DOHH2 (cell line): Measurements from ENCODE around the gene SF3B6.

ENCODE experiments used
- H3F3A ChIP-seq: fragments of 200-600 bp; sonication (generic), shearing (Covaris generic); 2 replicates; pipeline ENCODE4 v1.6.0; 2016; ENCODE audit warnings: antibody characterized with exemption, mild to moderate bottlenecking; ENCODE audit not compliant: control insufficient read depth, insufficient read depth
- H3K27ac ChIP-seq: fragments of 200-600 bp; sonication (generic); 2 replicates; pipeline ENCODE4 v1.5.1; 2014; ENCODE audit warnings: low read depth, mild to moderate bottlenecking, low read length, moderate library complexity
- H3K27me3 ChIP-seq: fragments of 200-600 bp; sonication (generic); 2 replicates; pipeline ENCODE4 v1.6.1; 2014; ENCODE audit warnings: mild to moderate bottlenecking, low read length, mixed read lengths; ENCODE audit not compliant: control insufficient read depth
- H3K36me3 ChIP-seq: fragments of 200-600 bp; sonication (generic); 2 replicates; pipeline ENCODE4 v1.6.1; 2014; ENCODE audit warnings: mild to moderate bottlenecking, low read length, moderate library complexity, mixed read lengths; ENCODE audit not compliant: control insufficient read depth
- H3K4me1 ChIP-seq: fragments of 200-600 bp; sonication (generic); 2 replicates; pipeline ENCODE4 v1.6.1; 2014; ENCODE audit warnings: mild to moderate bottlenecking, low read length, mixed read lengths; ENCODE audit not compliant: control insufficient read depth
- H3K4me2 ChIP-seq: fragments of 200-600 bp; sonication (generic); 2 replicates; pipeline ENCODE4 v1.6.0; 2014; ENCODE audit warnings: mild to moderate bottlenecking, low read length, moderate library complexity
- H3K4me3 ChIP-seq: fragments of 200-600 bp; sonication (generic); 2 replicates; pipeline ENCODE4 v1.5.1; 2014; ENCODE audit warnings: mild to moderate bottlenecking, low read length, mixed read lengths
- H3K79me2 ChIP-seq: fragments of 200-600 bp; sonication (generic); 2 replicates; pipeline ENCODE4 v1.6.1; 2014; ENCODE audit warnings: mild to moderate bottlenecking, low read length, mixed read lengths; ENCODE audit not compliant: control insufficient read depth
- H3K9me2 ChIP-seq: fragments of 200-600 bp; sonication (generic); replicated peaks from 2 replicates; pipeline ENCODE4 v1.6.1; 2014; ENCODE audit warnings: mild to moderate bottlenecking, low read length, mixed read lengths; ENCODE audit not compliant: control insufficient read depth
- H3K9me3 ChIP-seq: fragments of 200-600 bp; sonication (generic); 2 replicates; pipeline ENCODE4 v1.6.1; 2014; ENCODE audit warnings: antibody characterized with exemption, low read length, mixed read lengths; ENCODE audit not compliant: control insufficient read depth, insufficient read depth
- H4K20me1 ChIP-seq: fragments of 200-600 bp; sonication (generic); 2 replicates; pipeline ENCODE4 v1.6.0; 2014; ENCODE audit warnings: low read depth, mild to moderate bottlenecking, antibody characterized with exemption, low read length, moderate library complexity; ENCODE audit not compliant: control insufficient read depth, insufficient read depth
- CTCF ChIP-seq: fragments of 200-600 bp; sonication (generic); IDR thresholded peaks from one replicate; pipeline ENCODE4 v1.5.1; 2014; ENCODE audit warnings: antibody characterized with exemption, mild to moderate bottlenecking, low read depth, low read length; ENCODE audit not compliant: poor library complexity, severe bottlenecking
- EZH2phosphoT487 ChIP-seq: fragments of 200-600 bp; sonication (generic); IDR thresholded peaks from 2 replicates; pipeline ENCODE4 v1.6.1; 2017; ENCODE audit warnings: borderline replicate concordance, mild to moderate bottlenecking, antibody characterized with exemption, low read length, moderate library complexity, mixed read lengths

Gene SF3B6

DNA sequence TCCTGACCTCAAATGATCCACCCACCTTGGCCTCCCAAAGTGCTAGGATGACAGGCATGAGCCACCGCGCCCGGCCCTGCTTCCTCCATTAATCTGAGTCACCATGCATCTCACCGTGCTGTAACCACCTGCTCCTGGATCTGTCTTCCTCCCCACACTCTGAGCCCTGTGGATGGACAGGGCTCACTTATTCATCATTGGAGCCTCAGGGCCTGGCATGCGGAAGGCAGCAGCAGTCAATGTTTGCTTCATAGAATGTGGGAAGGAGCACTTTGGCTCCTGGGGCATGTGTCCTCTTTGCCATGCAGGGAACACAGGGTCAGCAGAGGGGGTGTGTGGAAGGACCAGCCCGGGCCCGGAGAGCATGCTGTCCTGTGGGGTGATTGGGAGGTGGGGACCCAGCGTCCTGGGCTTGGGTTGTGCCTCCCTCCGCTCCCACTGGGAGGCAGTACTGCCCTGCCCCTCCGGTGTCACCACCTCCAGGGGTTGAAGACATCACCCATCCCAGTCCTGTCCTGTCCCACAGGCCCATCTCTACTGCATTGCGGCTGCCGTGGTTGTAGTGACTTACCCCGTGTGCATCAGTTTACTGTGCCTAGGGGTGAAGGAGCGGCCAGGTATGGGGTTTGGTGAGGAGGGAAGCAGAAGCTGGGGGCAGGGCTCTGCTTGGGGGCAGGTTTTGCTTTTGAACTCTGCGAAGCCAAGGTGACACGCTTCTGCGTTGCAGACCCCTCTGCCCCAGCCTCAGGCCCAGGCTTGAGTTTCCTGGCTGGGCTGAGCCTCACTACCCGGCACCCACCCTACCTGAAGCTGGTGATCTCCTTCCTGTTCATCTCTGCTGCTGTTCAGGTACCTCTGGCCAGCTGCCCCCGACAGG is 54.8 kb downstream of the SF3B6 start:
- TF ChIP-seq EZH2phosphoT487 (no peak), CTCF (peak; percentile 45)
- H3K79me2 ChIP-seq = no peaks in the 10 kb centered on the region
- no peaks in the 10 kb centered on the region for H3K4me1 ChIP-seq
- no peaks in the 10 kb centered on the region for H4K20me1 ChIP-seq
- peaks cover under 1% of the 10 kb centered on the region; the same call in 1 of the 2 replicates for H3K36me3 ChIP-seq
- H3K9me3 ChIP-seq = no peaks in the 10 kb centered on the region
- no peaks in the 10 kb centered on the region for H3F3A ChIP-seq
- H3K27me3 ChIP-seq = no peaks in the 10 kb centered on the region
- no peak overlapping the region for H3K27ac ChIP-seq
- no peak overlapping the region for H3K4me3 ChIP-seq
- H3K4me2 ChIP-seq = no peak overlapping the region
- no peaks in the 10 kb centered on the region for H3K9me2 ChIP-seq

DNA sequence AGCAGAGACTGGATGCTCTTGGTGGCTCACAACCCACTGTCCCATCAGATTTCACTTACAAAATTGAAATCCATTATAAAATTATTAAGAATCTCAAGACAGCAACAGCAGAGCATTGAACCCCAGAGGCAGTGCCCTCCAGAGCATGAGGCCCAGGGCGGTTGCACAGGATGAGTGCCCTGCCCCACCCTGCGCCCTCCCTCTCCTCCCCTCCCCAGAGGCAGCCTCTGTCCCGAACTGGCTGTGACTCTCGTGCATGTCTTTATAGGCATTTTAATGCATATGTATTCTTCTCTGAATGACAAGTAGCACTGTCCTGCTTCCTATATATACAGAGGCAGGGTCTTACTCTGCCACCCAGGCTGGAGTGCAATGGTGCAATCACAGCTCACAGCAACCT is 55.9 kb downstream of the SF3B6 start:
- no peaks in the 10 kb centered on the region for H3K27me3 ChIP-seq
- H3K36me3 ChIP-seq = no peaks in the 10 kb centered on the region
- no peak overlapping the region for H3K4me2 ChIP-seq
- no peak overlapping the region for H3K27ac ChIP-seq
- no peaks in the 10 kb centered on the region for H4K20me1 ChIP-seq
- H3F3A ChIP-seq = no peaks in the 10 kb centered on the region
- no peaks in the 10 kb centered on the region for H3K4me1 ChIP-seq
- no peaks in the 10 kb centered on the region for H3K9me3 ChIP-seq
- H3K4me3 ChIP-seq = no peak overlapping the region
- H3K9me2 ChIP-seq = no peaks in the 10 kb centered on the region
- no peaks in the 10 kb centered on the region for H3K79me2 ChIP-seq
- TF ChIP-seq CTCF (no peak), EZH2phosphoT487 (no peak)

GRCh38 chr2:24019729-24020128 is 56.4 kb downstream of the SF3B6 start:
- Histone ChIP-seq H3K4me2 (no peak overlapping the region), H3F3A (no peaks in the 10 kb centered on the region), H3K4me1 (no peaks in the 10 kb centered on the region), H3K36me3 (no peaks in the 10 kb centered on the region), H3K9me3 (no peaks in the 10 kb centered on the region), H3K9me2 (no peaks in the 10 kb centered on the region), H3K79me2 (no peaks in the 10 kb centered on the region), H3K27ac (no peak overlapping the region), H3K27me3 (no peaks in the 10 kb centered on the region), H3K4me3 (no peak overlapping the region), H4K20me1 (no peaks in the 10 kb centered on the region)
- TF ChIP-seq EZH2phosphoT487 = no peak
- TF ChIP-seq CTCF = no peak
